DLD1 (cell line): ENCODE data around the gene MON1A.

Experiments
- in situ Hi-C: cut with HindIII; loops from 2 replicates; pipeline ENCODE4 v1.10.0; 2017; ENCODE audit warnings: low sequenced_read_pairs

Gene MON1A

DNA sequence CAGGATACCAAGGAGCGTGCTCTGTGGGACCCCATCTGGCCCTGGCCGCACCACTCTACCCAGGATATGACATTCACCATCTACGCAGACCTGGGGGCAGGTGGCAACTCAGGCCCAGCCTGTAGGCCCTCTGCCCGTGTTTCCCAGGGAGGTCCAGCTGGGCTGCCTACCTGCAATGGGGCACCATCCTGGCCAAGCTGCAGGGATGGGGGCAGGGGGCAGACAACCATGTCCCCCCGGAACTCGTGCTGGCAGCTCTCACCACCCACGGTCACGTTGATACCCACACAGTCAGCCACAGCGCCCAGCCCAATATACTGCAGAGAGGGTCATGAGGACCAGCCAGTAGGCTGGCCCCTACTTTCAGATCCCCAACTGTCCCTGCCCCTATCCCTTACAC is 33.8 kb downstream of the MON1A start:
- in situ Hi-C loops, result no loop called here

- in situ Hi-C loops, result no loop called here
Observed at GRCh38 chr3:49889296-49889695, 40.3 kb downstream of the MON1A start.

DNA sequence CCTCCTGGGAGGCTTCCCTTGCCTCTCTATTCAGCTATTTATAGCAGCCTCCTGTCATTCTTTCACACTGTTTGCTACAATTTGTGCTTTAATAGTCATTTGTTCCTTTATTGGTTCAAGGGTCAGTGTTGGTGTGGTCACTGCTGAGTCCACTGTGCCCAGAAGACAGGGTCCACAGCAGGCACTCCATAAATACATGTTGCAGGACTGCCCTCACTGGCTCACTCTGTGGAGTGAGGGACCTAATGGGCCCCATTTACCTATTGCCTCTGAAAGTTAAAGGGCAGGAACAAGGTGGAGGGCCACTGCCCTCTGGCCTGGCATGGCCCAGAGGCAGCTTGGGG is 42.7 kb downstream of the MON1A start:
- in situ Hi-C loops, result no loop called here

GRCh38 chr3:49883998-49884397 is 45.6 kb downstream of the MON1A start:
- in situ Hi-C loops, result no loop called here

DNA sequence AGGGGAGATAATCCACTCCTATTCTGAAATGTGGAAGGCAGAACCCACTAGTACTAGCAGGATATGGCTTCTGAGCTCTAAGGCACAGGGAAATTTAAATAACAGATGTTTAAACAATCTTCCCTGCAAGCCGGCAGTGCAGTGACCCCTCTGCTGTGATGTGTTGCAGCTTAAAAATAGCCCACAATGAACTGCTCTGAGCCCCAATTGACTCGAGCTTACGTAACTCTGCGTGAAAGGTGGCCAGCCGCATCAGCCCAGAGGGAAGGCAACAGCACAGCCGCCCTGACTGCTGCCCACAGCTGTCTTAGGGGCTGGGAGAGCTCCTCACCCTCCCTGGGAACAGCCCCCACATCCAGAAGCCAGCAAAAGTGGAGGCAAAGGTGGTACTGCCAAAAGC is 47.4 kb downstream of the MON1A start:
- in situ Hi-C loops, result no loop called here

DNA sequence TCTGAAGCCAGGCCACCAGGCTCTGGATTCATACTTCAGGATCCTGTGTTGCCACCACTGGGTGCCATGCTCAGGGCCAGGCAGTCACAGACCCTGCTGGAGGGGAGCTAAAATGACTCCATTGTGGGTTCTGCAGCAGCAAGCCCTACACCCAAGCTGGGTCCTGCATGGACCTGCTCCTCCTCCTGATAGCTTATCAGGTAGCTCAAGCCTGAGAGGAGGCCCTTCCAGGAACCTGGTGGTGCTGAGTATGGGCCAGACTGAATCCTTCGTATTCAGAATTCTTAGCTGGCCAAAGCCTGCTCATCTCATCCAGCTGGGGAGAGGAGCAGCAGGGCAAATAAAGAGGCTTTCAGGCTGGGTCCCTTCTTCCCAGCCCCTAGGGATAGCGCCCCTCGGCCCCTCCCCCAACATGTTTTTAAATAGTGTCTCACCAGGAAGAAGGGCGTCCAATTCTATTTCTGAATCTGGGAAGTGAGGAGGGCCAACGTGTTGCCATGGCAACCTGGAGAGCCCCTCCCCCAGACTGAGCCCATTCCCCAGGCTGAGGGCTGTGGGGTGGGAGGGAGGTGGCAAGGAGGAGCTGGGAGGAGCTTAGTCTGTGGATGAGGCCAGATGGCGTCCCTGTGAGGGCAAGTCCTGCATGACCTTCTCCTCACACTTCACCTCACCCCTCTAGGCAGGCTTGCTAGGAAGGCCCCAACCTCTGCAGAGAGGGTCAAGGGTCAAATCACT is 48.9 kb downstream of the MON1A start:
- in situ Hi-C loops, result no loop called here

DNA sequence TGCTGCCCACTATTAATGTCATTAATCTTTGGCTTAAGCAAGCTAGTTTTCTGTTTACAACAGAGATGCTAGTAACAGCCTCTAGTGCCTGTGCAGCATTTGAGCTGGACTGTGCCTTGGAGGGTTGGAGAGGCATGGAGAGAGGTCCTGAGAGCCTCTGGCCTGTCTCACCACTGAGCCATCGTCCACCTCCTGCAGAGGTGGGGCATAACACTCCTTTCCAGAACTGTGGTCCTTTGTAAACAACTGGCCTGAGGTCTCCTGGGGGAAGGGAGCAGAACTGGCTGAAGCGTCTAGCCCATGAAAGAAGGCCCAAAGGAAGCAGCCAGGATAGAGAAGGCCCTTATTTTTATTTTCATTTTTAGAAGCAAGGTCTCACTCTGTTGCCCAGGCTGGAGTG is 49.9 kb downstream of the MON1A start:
- in situ Hi-C loops, result no loop called here

- in situ Hi-C loops, result no loop called here
Observed at GRCh38 chr3:49878686-49879085, 50.9 kb downstream of the MON1A start.

DNA sequence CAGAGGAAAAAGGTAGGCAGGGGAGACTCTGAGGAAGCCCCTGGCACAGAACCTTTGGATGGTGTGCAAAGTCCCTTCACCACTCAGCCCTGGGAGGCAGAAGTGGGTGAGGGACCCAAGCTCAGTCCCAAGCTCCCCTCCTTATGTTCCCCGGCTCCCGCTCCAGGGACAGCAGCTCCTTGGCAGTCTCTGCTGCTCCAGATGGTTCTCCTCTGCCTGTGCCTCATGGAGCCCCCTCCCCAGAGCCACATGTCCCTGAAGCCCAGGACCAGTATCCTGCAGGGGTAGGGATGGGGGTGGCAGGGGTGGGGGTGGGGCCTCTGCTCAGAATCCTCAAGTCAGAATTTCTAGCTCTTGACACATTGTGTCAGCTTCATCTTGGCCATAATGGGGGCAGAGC is 51.9 kb downstream of the MON1A start:
- in situ Hi-C loops, result no loop called here

- in situ Hi-C loops, result no loop called here
Observed at GRCh38 chr3:49876567-49876966, 53.0 kb downstream of the MON1A start.

DNA sequence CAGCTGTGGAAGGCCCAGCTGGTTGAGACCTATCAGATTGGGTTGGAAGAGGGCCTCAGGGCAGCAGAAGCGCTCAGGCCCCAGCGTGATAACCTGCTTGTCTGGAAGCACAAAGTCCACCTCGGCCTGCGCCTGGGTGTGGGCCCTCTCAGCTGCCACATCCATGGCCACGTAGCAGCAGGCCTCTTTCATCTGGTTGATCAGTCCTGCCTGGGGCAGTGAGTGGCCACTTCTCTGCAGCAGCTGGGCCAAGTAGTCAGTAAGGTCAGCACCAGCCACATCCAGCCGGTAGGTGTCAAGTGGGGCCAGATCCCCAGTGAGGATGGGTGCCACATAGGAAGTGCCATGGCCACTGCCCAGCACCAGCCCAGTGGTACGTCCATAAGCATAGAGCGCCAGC is 56.0 kb downstream of the MON1A start:
- in situ Hi-C loops, result no loop called here

- in situ Hi-C loops, result no loop called here
Observed at GRCh38 chr3:49872801-49873281, 56.8 kb downstream of the MON1A start.

GRCh38 chr3:49871531-49872153 is 58.0 kb downstream of the MON1A start:
- in situ Hi-C loops, result no loop called here

DNA sequence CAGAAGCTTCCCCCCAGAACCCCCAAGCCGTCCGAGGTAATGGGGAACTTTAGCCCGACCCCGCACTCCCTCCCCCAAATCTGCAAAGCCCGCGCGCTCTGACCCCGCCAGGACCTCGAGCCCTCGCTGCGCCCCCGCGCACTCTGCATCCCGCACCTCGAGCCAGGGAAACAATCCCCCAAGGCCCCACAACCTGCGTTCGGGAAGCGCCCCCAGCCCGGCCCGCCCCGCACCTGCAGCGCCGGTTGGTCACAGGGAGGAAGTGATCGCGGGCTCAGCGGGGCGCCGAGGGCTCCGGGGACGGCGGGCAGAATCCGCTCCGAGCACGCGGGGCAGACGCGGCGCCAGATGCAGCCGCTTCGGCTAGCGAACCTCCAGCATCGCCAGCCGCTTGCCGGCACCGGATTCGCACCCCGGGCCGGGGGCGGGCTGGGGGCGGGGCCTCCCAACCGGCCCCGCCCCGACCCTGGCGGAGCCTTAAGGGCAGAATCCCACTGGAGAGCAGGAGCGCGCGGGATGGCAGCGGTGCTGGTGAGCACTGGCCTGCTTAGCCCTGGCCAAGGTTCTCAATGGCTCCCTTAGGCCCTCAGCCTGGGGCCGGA is 60.0 kb downstream of the MON1A start, which contains the start of gene CAMKV:
CAMKV (minus strand) TSS at position 382 of the 602 bp plus-strand sequence. CDS start 7,518 bp downstream, outside the sequence.
- in situ Hi-C loops, result no loop called here

DNA sequence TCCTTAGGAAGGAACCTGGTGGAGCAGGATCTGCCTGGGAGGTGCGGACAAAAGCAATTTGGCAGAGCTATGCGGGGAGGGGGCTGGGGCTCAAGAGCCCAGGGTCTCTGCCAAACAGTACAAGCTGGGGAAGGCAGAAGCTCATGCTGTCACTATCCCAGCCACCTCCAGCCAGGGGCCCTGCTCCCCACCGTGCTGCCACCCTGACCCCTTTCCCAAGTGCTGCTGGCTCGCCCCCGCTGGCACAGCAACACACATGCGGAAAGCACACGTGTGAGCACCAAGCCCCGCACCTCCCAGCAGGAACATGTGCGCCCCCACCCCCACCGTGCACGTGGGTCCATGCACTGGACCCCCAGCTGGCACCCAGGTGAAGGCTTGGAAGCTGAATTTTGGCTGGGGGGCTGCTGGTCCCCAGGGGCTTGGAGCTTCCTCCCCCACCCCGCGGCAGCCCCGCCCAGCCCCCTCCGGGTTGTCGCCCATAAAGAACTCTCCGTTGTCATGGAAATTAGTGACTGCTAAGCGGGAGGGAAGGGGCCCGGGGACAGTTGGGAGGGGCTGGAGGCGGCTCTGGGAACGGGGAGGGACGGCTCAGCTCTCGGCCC is 60.6 kb downstream of the MON1A start:
- in situ Hi-C loops, result no loop called here

GRCh38 chr3:49867871-49868321 is 61.7 kb downstream of the MON1A start:
- in situ Hi-C loops, result no loop called here

DNA sequence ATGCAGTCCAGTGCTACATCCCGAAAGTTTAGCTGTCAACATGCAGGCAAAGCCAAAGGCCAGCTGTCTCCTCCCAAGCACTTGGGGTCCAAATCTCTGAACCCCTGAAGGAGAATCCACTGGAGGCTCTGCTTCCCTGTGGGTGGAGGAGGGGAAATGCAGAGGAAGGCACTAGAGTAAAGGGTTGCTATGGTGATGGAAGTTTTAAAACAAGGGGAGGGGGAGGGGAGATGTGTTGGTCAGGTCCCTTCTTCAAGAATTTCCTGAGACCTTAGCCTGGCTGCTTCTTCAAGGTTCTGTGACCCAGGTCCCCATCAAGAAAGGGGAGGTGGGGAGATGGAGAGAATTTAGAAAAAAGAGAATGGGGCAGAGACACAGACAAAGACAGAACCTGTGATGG is 62.2 kb downstream of the MON1A start:
- in situ Hi-C loops, result no loop called here

DNA sequence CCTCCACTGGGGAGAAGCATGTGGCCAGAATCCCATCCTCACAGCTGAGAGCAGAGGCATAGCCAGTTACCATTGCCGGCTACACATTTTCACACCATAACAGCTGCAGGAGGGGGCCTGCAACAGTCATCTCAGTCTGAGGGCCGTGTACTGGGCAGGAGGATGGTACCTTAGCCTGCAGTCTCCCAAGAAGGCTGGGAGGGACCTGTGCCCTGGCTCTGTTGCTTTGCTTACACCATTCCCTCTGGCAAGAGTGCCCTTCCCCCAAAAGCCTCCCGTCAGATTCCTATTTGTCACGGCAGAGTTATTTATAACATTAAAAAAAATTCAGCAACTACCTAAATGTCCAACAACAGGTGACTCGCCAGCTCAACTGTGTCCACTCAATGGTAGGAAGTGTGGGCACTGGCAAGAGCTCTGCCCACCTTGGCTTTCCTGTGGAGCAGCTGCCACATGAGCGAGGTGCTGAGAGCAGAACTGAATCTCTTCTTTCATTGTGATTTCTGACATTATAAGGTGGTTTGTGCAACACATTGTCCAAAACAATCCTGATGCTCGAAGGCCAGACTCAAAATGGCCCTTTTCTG is 64.3 kb downstream of the MON1A start:
- in situ Hi-C loops, result no loop called here

GRCh38 chr3:49864505-49864904 is 65.1 kb downstream of the MON1A start:
- in situ Hi-C loops, result no loop called here

DNA sequence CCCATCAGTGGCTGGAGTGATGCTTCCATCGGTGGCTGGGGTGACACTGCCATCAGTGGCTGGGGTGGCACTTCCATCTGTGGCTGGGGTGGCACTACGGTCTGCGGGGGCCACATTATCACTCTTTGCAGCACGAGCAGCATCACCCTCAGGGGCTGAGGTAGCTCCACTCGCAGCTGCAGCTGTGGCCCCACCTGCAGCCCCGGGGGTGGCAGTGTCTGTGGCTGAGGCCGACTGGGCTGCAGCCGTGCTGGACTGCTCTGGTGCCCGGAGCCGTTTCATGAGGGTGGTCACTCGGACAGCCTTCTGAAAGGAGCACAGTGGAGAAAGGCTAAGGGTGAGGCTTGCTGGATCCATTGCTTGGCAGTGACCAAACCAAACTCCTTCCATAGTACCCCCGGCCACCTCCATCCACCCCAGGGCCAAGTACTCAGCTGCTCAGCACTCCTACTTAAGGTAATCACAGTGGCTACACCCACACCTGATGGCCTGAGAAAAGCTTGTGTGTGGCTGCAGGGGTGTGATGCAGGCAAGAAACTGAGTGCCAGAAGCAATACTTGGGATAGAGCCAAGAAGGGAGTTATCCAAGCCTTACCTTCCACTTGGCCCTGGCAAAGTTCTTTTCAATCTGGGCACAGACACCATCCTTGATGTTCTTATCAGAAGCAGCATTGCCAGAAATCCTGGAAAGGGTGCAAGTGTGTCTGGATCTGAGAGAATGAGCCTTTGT is 69.9 kb downstream of the MON1A start:
- in situ Hi-C loops, result no loop called here
